Mesothelial cell of epicardium (in vitro differentiated cells): ENCODE results near the gene ARHGAP11A. TPM values are rescaled to one million over a fixed set of nuclear protein-coding genes. Genes with fewer than 3 reads are reported as not detected.
A peak's percentile ranks its signal among the peaks of the same experiment; 100 is the strongest.
"Not testable (repeated sequence)": the region's sequence is repeated elsewhere in the genome, so short reads cannot be mapped to it uniquely, and the experiment has no call there.

Experiments used
- DNase-seq, 2 experiments: peaks; one replicate each; pipeline ENCODE4 v3.0.0; 2021; ENCODE audit warnings: low spot score in 2 of 2; ENCODE audit not compliant: unreplicated experiment in 2 of 2
- H3K27ac Mint-ChIP-seq: 2 replicates; pipeline ENCODE4 v1.8.0; 2021; ENCODE audit warnings: mixed read lengths
- H3K27me3 Mint-ChIP-seq: 2 replicates; pipeline ENCODE4 v1.8.0; 2021; ENCODE audit warnings: low read depth, mixed read lengths
- H3K36me3 Mint-ChIP-seq: 2 replicates; pipeline ENCODE4 v1.8.0; 2021; ENCODE audit warnings: mixed read lengths
- H3K4me1 Mint-ChIP-seq: 2 replicates; pipeline ENCODE4 v1.8.0; 2021; ENCODE audit warnings: mixed read lengths
- H3K4me3 Mint-ChIP-seq: 2 replicates; pipeline ENCODE4 v1.8.0; 2021; ENCODE audit warnings: mild to moderate bottlenecking, moderate library complexity, mixed read lengths
- H3K9me3 Mint-ChIP-seq: 2 replicates; pipeline ENCODE4 v1.8.0; 2021; ENCODE audit warnings: mixed read lengths
- CTCF ChIP-seq: fragments of 200-600 bp; sonication (generic); IDR thresholded peaks from one replicate; pipeline ENCODE4 v1.5.0; 2021; ENCODE audit warnings: antibody characterized with exemption; ENCODE audit not compliant: unreplicated experiment
- total RNA-seq: library from RNA; stranded (reverse); gene quantifications from 3 replicates; pipeline ENCODE4 v1.2.1, GENCODE V29; 2021

Gene ARHGAP11A
- total RNA-seq = 22.2 to 28.1 TPM (median 24.4 TPM) in 3 replicates

- peak; percentile 44 to 81 for DNase-seq
- peak within 1 kb of the TSS; percentile 99 for H3K4me3 Mint-ChIP-seq
- peaks cover 22% of the 10 kb centered on the region for H3K4me1 Mint-ChIP-seq
- not testable (repeated sequence) for H3K27me3 Mint-ChIP-seq, H3K9me3 Mint-ChIP-seq, H3K36me3 Mint-ChIP-seq
- H3K27ac Mint-ChIP-seq = peak within 1 kb of the TSS; percentile 99
These were observed at the start of gene ARHGAP11A for GRCh38 chr15:32615051-32615870. Gene ARHGAP11A (plus strand): TSS chr15:32615504. CDS start chr15:32616212, 708 bp downstream.

- not testable (repeated sequence) for H3K9me3 Mint-ChIP-seq, H3K4me1 Mint-ChIP-seq, H3K27ac Mint-ChIP-seq, DNase-seq, H3K4me3 Mint-ChIP-seq, H3K36me3 Mint-ChIP-seq, H3K27me3 Mint-ChIP-seq
These were observed 46.3 kb upstream of the ARHGAP11A start for GRCh38 chr15:32568988-32569387.

GRCh38 chr15:32578482-32578881 lies 36.8 kb upstream of the ARHGAP11A start:
- H3K4me1 Mint-ChIP-seq, DNase-seq, H3K27ac Mint-ChIP-seq, H3K36me3 Mint-ChIP-seq, H3K27me3 Mint-ChIP-seq, H3K4me3 Mint-ChIP-seq, H3K9me3 Mint-ChIP-seq: not testable (repeated sequence)

GRCh38 chr15:32585844-32586243 lies 29.5 kb upstream of the ARHGAP11A start:
- H3K27me3 Mint-ChIP-seq, H3K36me3 Mint-ChIP-seq, H3K4me1 Mint-ChIP-seq, H3K27ac Mint-ChIP-seq, DNase-seq, H3K4me3 Mint-ChIP-seq, H3K9me3 Mint-ChIP-seq: not testable (repeated sequence)

GRCh38 chr15:32593151-32593550 lies 22.2 kb upstream of the ARHGAP11A start, which contains the start of gene GOLGA8N:
Gene GOLGA8N (plus strand): TSS chr15:32593456.
- H3K27me3 Mint-ChIP-seq, H3K36me3 Mint-ChIP-seq, DNase-seq, H3K4me1 Mint-ChIP-seq, H3K9me3 Mint-ChIP-seq, H3K4me3 Mint-ChIP-seq, H3K27ac Mint-ChIP-seq: not testable (repeated sequence)

GRCh38 chr15:32609518-32609917 lies 5.8 kb upstream of the ARHGAP11A start:
- not testable (repeated sequence) for DNase-seq, H3K4me1 Mint-ChIP-seq, H3K27ac Mint-ChIP-seq, H3K27me3 Mint-ChIP-seq, H3K9me3 Mint-ChIP-seq, H3K4me3 Mint-ChIP-seq, H3K36me3 Mint-ChIP-seq

- H3K36me3 Mint-ChIP-seq, H3K27ac Mint-ChIP-seq, DNase-seq, H3K4me3 Mint-ChIP-seq, H3K27me3 Mint-ChIP-seq, H3K9me3 Mint-ChIP-seq, H3K4me1 Mint-ChIP-seq: not testable (repeated sequence)
These were observed 4.6 kb upstream of the ARHGAP11A start for GRCh38 chr15:32610719-32611118.

- peak overlapping the region; percentile 99 for H3K4me3 Mint-ChIP-seq
- DNase-seq = not testable (repeated sequence)
These were observed 623 bp upstream of the ARHGAP11A start for GRCh38 chr15:32614712-32615050.

GRCh38 chr15:32615871-32616426 lies 645 bp downstream of the ARHGAP11A start:
- not testable (repeated sequence) for DNase-seq, H3K27me3 Mint-ChIP-seq, H3K9me3 Mint-ChIP-seq, H3K36me3 Mint-ChIP-seq
- peak overlapping the region; percentile 99 for H3K27ac Mint-ChIP-seq
- H3K4me3 Mint-ChIP-seq = peak overlapping the region; percentile 99
- H3K4me1 Mint-ChIP-seq = peaks cover 22% of the 10 kb centered on the region

More at GRCh38 chr15:32614712-32615050, 623 bp upstream of the ARHGAP11A start:
- Mint-ChIP-seq H3K4me1 (peaks cover 22% of the 10 kb centered on the region), H3K27ac (peak overlapping the region; percentile 99)
- H3K9me3 Mint-ChIP-seq, H3K36me3 Mint-ChIP-seq, H3K27me3 Mint-ChIP-seq: not testable (repeated sequence)

GRCh38 chr15:32636410-32636809 lies 21.1 kb downstream of the ARHGAP11A start:
- H3K4me3 Mint-ChIP-seq = no peak overlapping the region
- peaks cover 16% of the 10 kb centered on the region for H3K36me3 Mint-ChIP-seq
- H3K9me3 Mint-ChIP-seq = no peaks in the 10 kb centered on the region
- H3K27me3 Mint-ChIP-seq = no peaks in the 10 kb centered on the region
- H3K27ac Mint-ChIP-seq = no peak overlapping the region
- TF ChIP-seq CTCF = no peak
- peaks cover 3% of the 10 kb centered on the region for H3K4me1 Mint-ChIP-seq
- no peak for DNase-seq
